PC-9 (cell line): Measurements from ENCODE around the gene NID1. TPM values are rescaled to one million over a fixed set of nuclear protein-coding genes. Genes with fewer than 3 reads are reported as not detected.

Experiments
- BruUV-seq: library from RNA; stranded (reverse); fragments of 400-500 nt; replicated peaks from 2 replicates; lab custom pipeline; 2021; lab: Mats Ljungman, UMichigan
- CTCF ChIA-PET: fragments of 300-600 bp; sonication (Branson Sonifier 250); formaldehyde crosslinking; loops from one replicate; lab custom pipeline; 2022; ENCODE audit warnings: antibody characterized with exemption; lab: Charles Lee
- POLR2A ChIA-PET: fragments of 300-600 bp; sonication (Branson Sonifier 250); formaldehyde crosslinking; loops from one replicate; lab custom pipeline; 2022; ENCODE audit warnings: antibody characterized with exemption; ENCODE audit not compliant: unreplicated experiment; lab: Charles Lee
- DNase-seq, 2 experiments: peaks; one replicate each; pipeline versions ENCODE4 v3.0.0 to v3.0.0-alpha.2; 2015 to 2022; ENCODE audit warnings: mixed read lengths in 1 of 2
- H2AFZ ChIP-seq: fragments of 200-600 bp; sonication (generic); 2 replicates; pipeline ENCODE4 v1.8.1; 2017; ENCODE audit warnings: antibody characterized with exemption
- H3F3A ChIP-seq: fragments of 200-600 bp; sonication (generic); 2 replicates; pipeline ENCODE4 v1.8.1; 2017; ENCODE audit warnings: antibody characterized with exemption, mild to moderate bottlenecking, low read depth; ENCODE audit not compliant: insufficient read depth
- H3K27ac ChIP-seq: fragments of 200-600 bp; sonication (generic); 2 replicates; pipeline ENCODE4 v1.6.1; 2016; ENCODE audit warnings: mixed run types
- H3K27me3 ChIP-seq: fragments of 200-600 bp; sonication (generic); 2 replicates; pipeline ENCODE4 v1.6.1; 2016; ENCODE audit warnings: low read depth, mixed run types; ENCODE audit not compliant: insufficient read depth
- H3K36me3 ChIP-seq: fragments of 200-600 bp; sonication (generic); 2 replicates; pipeline ENCODE4 v1.6.1; 2016; ENCODE audit warnings: low read depth, mixed run types
- H3K4me1 ChIP-seq: fragments of 200-600 bp; sonication (generic); replicated peaks from 2 replicates; pipeline ENCODE4 v1.6.1; 2016; ENCODE audit warnings: mixed run types; ENCODE audit not compliant: insufficient read depth
- H3K4me2 ChIP-seq: fragments of 200-600 bp; sonication (generic); 2 replicates; pipeline ENCODE4 v1.6.1; 2017; ENCODE audit warnings: mixed run types
- H3K4me3 ChIP-seq: fragments of 200-600 bp; sonication (generic); 2 replicates; pipeline ENCODE4 v1.6.1; 2016; ENCODE audit warnings: mixed run types
- H3K79me2 ChIP-seq: fragments of 200-600 bp; sonication (generic); 2 replicates; pipeline ENCODE4 v1.6.1; 2017; ENCODE audit warnings: low read depth, mixed run types
- H3K9me2 ChIP-seq: fragments of 200-600 bp; sonication (generic); 2 replicates; pipeline ENCODE4 v1.8.1; 2017; ENCODE audit warnings: mild to moderate bottlenecking; ENCODE audit not compliant: insufficient read depth
- H3K9me3 ChIP-seq: fragments of 200-600 bp; sonication (generic); 2 replicates; pipeline ENCODE4 v1.8.1; 2016; ENCODE audit warnings: low read depth; ENCODE audit not compliant: insufficient read depth
- H4K20me1 ChIP-seq: fragments of 200-600 bp; sonication (generic); 2 replicates; pipeline ENCODE4 v1.8.1; 2017; ENCODE audit not compliant: insufficient read depth
- EZH2 ChIP-seq: fragments of 200-600 bp; sonication (generic); IDR thresholded peaks from 2 replicates; pipeline ENCODE4 v1.8.0; 2017; ENCODE audit warnings: antibody characterized with exemption, low read depth
- intact Hi-C: fragments of 100-400 bp; cut with micrococcal nuclease; formaldehyde crosslinking; loops from one replicate; pipeline ENCODE4 v1.10.0; 2022; ENCODE audit not compliant: unreplicated experiment
- total RNA-seq: library from RNA; stranded (reverse); gene quantifications from 2 replicates; pipeline ENCODE4 v1.2.3, GENCODE V29; 2021
- TF ChIP-seq, protein P1 (sequence below): fragments of 200-600 bp; sonication (generic); conservative IDR thresholded peaks from 2 replicates; pipeline ENCODE4 v1.6.1; 2017; ENCODE audit warnings: mixed run types, antibody characterized with exemption, mild to moderate bottlenecking, moderate library complexity

NID1 gene
- total RNA-seq, 1 experiment from 2014 or later: not detected

DNA sequence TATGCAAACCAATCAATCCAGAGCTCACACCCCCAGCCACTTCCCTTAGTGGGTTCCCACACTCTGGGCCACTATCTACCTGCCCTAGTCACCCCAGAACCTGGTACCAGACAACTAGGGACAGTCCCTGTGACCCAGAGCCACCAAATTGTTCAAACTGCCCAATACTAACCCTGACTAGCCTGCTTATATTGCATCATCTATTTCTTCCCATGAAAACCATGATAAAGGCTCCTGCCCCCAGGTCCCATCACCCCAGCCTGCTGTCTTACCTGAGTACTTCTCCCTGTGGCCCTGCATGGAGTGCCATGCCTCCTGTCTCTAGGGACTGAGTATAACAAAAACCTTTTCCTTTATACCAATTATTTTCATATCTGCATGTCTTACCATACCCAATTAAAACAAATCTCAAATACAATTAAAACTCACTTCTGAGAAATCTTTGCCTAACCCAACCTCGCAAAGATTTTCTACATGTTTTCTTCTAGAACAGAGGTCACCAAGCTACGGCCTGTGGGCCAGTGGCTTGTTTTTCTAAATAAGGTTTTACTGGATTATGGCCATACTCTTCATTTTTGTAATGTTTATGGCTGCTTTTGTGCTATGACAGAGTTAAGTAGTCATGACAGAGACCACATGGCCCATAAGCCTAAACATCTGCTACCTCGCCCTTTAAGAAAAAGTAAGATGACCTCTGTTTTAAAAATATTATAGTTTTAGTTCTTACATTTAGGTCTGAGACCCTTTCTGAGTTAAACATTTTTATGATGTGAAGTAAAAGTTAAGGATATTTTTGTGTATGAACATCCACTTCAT lies 31.0 kb upstream of the NID1 start:
- no TSS peak for BruUV-seq
- Histone ChIP-seq H3K4me2 (no peak overlapping the region), H2AFZ (no peak overlapping the region), H3K79me2 (no peaks in the 10 kb centered on the region), H4K20me1 (no peaks in the 10 kb centered on the region), H3K9me2 (no peaks in the 10 kb centered on the region), H3K27me3 (no peaks in the 10 kb centered on the region), H3K4me1 (no peaks in the 10 kb centered on the region), H3F3A (peaks cover 42% of the 10 kb centered on the region), H3K36me3 (no peaks in the 10 kb centered on the region), H3K27ac (peak overlapping the region; percentile 80), H3K9me3 (peaks cover 20% of the 10 kb centered on the region), H3K4me3 (no peak overlapping the region)
- CTCF ChIA-PET: no interaction called here
- no peak for DNase-seq
- TF ChIP-seq, protein P1, sequence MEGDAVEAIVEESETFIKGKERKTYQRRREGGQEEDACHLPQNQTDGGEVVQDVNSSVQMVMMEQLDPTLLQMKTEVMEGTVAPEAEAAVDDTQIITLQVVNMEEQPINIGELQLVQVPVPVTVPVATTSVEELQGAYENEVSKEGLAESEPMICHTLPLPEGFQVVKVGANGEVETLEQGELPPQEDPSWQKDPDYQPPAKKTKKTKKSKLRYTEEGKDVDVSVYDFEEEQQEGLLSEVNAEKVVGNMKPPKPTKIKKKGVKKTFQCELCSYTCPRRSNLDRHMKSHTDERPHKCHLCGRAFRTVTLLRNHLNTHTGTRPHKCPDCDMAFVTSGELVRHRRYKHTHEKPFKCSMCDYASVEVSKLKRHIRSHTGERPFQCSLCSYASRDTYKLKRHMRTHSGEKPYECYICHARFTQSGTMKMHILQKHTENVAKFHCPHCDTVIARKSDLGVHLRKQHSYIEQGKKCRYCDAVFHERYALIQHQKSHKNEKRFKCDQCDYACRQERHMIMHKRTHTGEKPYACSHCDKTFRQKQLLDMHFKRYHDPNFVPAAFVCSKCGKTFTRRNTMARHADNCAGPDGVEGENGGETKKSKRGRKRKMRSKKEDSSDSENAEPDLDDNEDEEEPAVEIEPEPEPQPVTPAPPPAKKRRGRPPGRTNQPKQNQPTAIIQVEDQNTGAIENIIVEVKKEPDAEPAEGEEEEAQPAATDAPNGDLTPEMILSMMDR: no peak
- no peak for TF ChIP-seq EZH2
- intact Hi-C loops: no loop called here
- POLR2A ChIA-PET: no interaction called here

GRCh38 chr1:236092899-236093298 lies 28.0 kb upstream of the NID1 start:
- Histone ChIP-seq H3K27me3 (no peaks in the 10 kb centered on the region), H3K4me2 (no peak overlapping the region), H3K36me3 (no peaks in the 10 kb centered on the region), H4K20me1 (no peaks in the 10 kb centered on the region), H3K79me2 (no peaks in the 10 kb centered on the region), H3K9me2 (no peaks in the 10 kb centered on the region), H3K4me3 (no peak overlapping the region), H3K4me1 (no peaks in the 10 kb centered on the region), H2AFZ (no peak overlapping the region), H3K9me3 (peaks cover 17% of the 10 kb centered on the region), H3K27ac (no peak overlapping the region), H3F3A (peaks cover 27% of the 10 kb centered on the region)
- TF ChIP-seq, protein P1: no peak
- no peak for TF ChIP-seq EZH2
- ChIA-PET CTCF (no interaction called here), POLR2A (no interaction called here)
- DNase-seq: no peak
- intact Hi-C loops: loop anchor here (5.0 kb wide), 1 partner anchor 121 kb away; no protein-coding TSS in a partner anchor
- BruUV-seq: no TSS peak

DNA sequence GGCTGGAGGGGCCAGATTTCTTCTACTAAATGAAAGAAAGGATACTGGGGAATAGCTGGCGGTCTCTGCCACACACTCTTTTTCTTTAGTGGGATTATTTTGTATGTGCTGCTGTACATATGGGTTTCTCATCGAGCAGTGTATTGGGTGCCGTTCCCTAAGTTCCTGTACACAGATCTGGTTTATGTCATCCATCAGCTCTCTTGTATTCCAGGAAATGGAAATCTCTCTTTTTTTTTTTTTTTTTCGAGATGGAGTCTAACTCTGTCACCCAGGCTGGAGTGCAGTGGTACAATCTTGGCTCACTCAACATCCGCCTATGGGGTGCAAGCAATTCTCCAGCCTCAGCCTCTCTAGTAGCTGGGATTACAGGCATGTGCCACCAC lies 27.0 kb upstream of the NID1 start:
- H3K36me3 ChIP-seq: no peaks in the 10 kb centered on the region
- no peak overlapping the region for H3K27ac ChIP-seq
- no peak overlapping the region for H2AFZ ChIP-seq
- DNase-seq: no peak
- no peaks in the 10 kb centered on the region for H3K9me2 ChIP-seq
- no TSS peak for BruUV-seq
- ChIA-PET POLR2A (no interaction called here), CTCF (interaction anchor here (0.6 kb wide), 1 partner anchor 15 kb away, joined by 3 read pairs; no protein-coding TSS in a partner anchor)
- no peaks in the 10 kb centered on the region for H3K27me3 ChIP-seq
- no peaks in the 10 kb centered on the region for H4K20me1 ChIP-seq
- H3F3A ChIP-seq: peaks cover 20% of the 10 kb centered on the region
- peaks cover 11% of the 10 kb centered on the region for H3K9me3 ChIP-seq
- H3K4me2 ChIP-seq: no peak overlapping the region
- H3K79me2 ChIP-seq: no peaks in the 10 kb centered on the region
- TF ChIP-seq, protein P1: no peak
- TF ChIP-seq EZH2: no peak
- H3K4me3 ChIP-seq: no peak overlapping the region
- intact Hi-C loops: loop anchor here (5.0 kb wide), 1 partner anchor 120 kb away; no protein-coding TSS in a partner anchor
- no peaks in the 10 kb centered on the region for H3K4me1 ChIP-seq
